ENCODE measurements around the gene TEKT5. TPM values are rescaled to one million over a fixed set of nuclear protein-coding genes. Genes with fewer than 3 reads are reported as not detected.
"Not testable (repeated sequence)": the region's sequence is repeated elsewhere in the genome, so short reads cannot be mapped to it uniquely, and the experiment has no call there.

Gene TEKT5
- total RNA-seq, 2 donors from 2014 or later, result 0.31 TPM; not detected in 1

DNA sequence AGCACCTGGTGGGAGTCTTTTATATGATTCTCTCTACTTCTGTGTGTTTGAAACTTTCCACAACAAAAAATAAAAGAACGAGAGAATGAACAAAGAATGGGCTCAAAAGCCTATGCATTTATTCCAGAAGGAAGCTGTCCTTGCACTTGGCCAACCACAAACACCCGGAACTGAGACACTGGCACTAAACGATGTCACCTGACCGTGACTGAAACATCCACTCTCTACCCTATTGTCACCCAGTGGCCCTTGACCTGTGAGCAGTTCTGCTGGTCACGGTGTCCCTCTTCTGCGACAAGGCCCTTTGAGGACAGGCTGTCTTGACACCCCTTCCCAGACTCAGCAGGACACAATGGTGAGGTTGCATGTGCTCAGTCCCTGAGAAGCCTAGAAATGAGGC lies 56.6 kb downstream of the TEKT5 start:
- Mint-ChIP-seq H3K27ac (no peak overlapping the region), H3K4me3 (no peak overlapping the region), H3K4me1 (peaks cover 11% of the 10 kb centered on the region), H3K27me3 (ENCODE audit: insufficient read depth) (peaks cover 56% of the 10 kb centered on the region), H3K36me3 (ENCODE audit: low read depth) (no peaks in the 10 kb centered on the region), H3K9me3 (peaks cover 7% of the 10 kb centered on the region)
- 95 to 96% methylated on average over 5 to 6 of the region's 6 CpGs for WGBS, 2 experiments (ENCODE audit: insufficient coverage in 1 of 2, insufficient read length in 1 of 2)
- no peak for DNase-seq
- no peak overlapping the region for H3K27ac ChIP-seq (ENCODE audit: low read depth, low read length)
- H3K36me3 ChIP-seq (ENCODE audit: control insufficient read depth, insufficient read depth, low read length), result no peaks in the 10 kb centered on the region
- no peak overlapping the region for H3K4me3 ChIP-seq (ENCODE audit: low read length)
- H3K9me3 ChIP-seq (ENCODE audit: control insufficient read depth, low read length), result peaks cover 9% of the 10 kb centered on the region
- peaks cover 48% of the 10 kb centered on the region for H3K27me3 ChIP-seq (ENCODE audit: control insufficient read depth, insufficient read depth, low read length, poor library complexity, severe bottlenecking)
- H3K4me1 ChIP-seq (ENCODE audit: control insufficient read depth, insufficient read depth, low read length), result no peaks in the 10 kb centered on the region
- no peak overlapping the region for H3K9ac ChIP-seq (ENCODE audit: extremely low read depth, low read length, poor library complexity, severe bottlenecking)
- TF ChIP-seq, protein P1, sequence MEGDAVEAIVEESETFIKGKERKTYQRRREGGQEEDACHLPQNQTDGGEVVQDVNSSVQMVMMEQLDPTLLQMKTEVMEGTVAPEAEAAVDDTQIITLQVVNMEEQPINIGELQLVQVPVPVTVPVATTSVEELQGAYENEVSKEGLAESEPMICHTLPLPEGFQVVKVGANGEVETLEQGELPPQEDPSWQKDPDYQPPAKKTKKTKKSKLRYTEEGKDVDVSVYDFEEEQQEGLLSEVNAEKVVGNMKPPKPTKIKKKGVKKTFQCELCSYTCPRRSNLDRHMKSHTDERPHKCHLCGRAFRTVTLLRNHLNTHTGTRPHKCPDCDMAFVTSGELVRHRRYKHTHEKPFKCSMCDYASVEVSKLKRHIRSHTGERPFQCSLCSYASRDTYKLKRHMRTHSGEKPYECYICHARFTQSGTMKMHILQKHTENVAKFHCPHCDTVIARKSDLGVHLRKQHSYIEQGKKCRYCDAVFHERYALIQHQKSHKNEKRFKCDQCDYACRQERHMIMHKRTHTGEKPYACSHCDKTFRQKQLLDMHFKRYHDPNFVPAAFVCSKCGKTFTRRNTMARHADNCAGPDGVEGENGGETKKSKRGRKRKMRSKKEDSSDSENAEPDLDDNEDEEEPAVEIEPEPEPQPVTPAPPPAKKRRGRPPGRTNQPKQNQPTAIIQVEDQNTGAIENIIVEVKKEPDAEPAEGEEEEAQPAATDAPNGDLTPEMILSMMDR (conservative IDR thresholded peaks at IDR 0.05), result no peak

DNA sequence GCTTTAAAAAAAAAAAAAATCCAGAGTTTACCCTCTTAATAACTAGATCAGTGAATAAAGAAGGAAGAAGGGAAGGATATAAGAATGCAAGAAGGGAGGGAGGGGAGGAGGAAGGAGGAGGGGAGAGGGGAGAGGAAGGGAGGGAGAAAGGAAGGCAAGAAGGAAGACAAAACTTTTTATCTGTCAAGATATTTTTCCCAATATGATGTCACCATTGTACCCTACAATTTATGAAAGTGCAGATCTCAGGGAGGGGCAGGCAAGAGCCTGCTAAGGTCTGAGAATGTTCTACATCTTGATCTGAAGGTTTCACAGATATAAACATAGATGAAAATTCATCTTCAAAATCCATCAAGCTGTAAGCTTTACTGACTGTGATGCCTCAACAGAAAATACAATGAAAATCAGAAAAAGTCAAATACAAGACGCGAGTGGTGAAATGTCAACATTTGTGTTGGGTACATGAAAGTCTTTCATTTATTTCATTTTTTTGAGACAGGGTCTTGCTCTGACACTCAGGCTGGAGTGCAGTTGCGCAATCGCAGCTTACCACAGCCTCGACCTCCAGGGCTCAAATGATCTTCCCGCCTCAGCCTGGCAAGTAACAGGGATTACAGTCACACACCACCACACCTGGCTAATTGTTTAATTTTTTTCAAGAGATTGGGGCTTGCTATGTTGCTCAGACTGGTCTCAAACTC lies 57.2 kb downstream of the TEKT5 start:
- Histone ChIP-seq H3K36me3 (ENCODE audit: control insufficient read depth, insufficient read depth, low read length) (no peaks in the 10 kb centered on the region), H3K4me3 (ENCODE audit: low read length) (no peak overlapping the region), H3K9me3 (ENCODE audit: control insufficient read depth, low read length) (peaks cover 9% of the 10 kb centered on the region), H3K9ac (ENCODE audit: extremely low read depth, low read length, poor library complexity, severe bottlenecking) (no peak overlapping the region), H3K4me1 (ENCODE audit: control insufficient read depth, insufficient read depth, low read length) (no peaks in the 10 kb centered on the region), H3K27me3 (ENCODE audit: control insufficient read depth, insufficient read depth, low read length, poor library complexity, severe bottlenecking) (peaks cover 55% of the 10 kb centered on the region), H3K27ac (ENCODE audit: low read depth, low read length) (no peak overlapping the region)
- Mint-ChIP-seq H3K4me3 (no peak overlapping the region), H3K9me3 (peaks cover 7% of the 10 kb centered on the region), H3K27ac (no peak overlapping the region), H3K36me3 (ENCODE audit: low read depth) (no peaks in the 10 kb centered on the region), H3K4me1 (peaks cover 8% of the 10 kb centered on the region), H3K27me3 (ENCODE audit: insufficient read depth) (peaks cover 62% of the 10 kb centered on the region)
- WGBS, 2 experiments (ENCODE audit: insufficient coverage in 1 of 2, insufficient read length in 1 of 2), result 43 to 74% methylated on average over 2 to 6 of the region's 6 CpGs
- no peak for DNase-seq
- TF ChIP-seq, protein P1 (conservative IDR thresholded peaks at IDR 0.05), result no peak

DNA sequence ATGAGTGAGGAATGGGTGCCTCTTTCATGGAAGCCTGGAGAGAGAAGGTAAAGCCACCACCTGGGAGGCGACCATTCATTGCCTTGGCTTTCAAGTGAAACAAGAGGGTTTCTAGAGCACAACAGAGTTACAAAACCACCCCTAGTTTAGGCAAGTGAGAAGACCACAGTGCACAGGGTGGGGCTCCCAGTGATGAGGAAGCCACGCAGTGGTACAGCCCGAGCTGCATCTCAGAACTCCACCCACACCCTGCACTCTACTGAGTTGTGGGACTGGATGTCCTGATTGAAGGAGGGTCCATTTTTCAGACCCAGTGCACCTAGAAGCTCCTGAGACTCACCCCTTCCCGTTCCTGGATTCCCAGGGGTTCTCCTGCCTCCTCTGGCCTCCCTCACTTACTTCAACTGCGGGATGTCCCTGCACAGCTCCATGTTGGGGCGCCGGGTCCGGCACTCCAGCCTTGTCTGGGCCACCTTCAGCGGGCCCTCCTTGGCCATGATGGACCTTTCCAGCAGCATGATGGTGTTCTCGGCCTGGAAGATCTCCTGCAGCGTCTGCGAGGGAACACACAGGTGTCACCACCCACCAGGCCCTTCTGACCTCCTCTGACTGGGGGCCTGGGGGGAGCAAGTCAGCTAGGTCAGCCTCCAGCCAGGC lies 59.2 kb downstream of the TEKT5 start:
- H3K4me1 Mint-ChIP-seq, result peaks cover 3% of the 10 kb centered on the region
- H3K27ac Mint-ChIP-seq, result no peak overlapping the region
- H3K36me3 ChIP-seq (ENCODE audit: control insufficient read depth, insufficient read depth, low read length), result no peaks in the 10 kb centered on the region
- no peaks in the 10 kb centered on the region for H3K36me3 Mint-ChIP-seq (ENCODE audit: low read depth)
- peaks cover 7% of the 10 kb centered on the region for H3K9me3 Mint-ChIP-seq
- H3K9me3 ChIP-seq (ENCODE audit: control insufficient read depth, low read length), result no peaks in the 10 kb centered on the region
- 93 to 96% methylated on average over 11 to 12 of the region's 12 CpGs for WGBS, 2 experiments (ENCODE audit: insufficient coverage in 1 of 2, insufficient read length in 1 of 2)
- no peak overlapping the region for H3K4me3 ChIP-seq (ENCODE audit: low read length)
- H3K27me3 ChIP-seq (ENCODE audit: control insufficient read depth, insufficient read depth, low read length, poor library complexity, severe bottlenecking), result peaks cover 63% of the 10 kb centered on the region
- no peak overlapping the region for H3K4me3 Mint-ChIP-seq
- H3K9ac ChIP-seq (ENCODE audit: extremely low read depth, low read length, poor library complexity, severe bottlenecking), result no peak overlapping the region
- H3K27me3 Mint-ChIP-seq (ENCODE audit: insufficient read depth), result peaks cover 73% of the 10 kb centered on the region
- no peak for DNase-seq
- no peak overlapping the region for H3K27ac ChIP-seq (ENCODE audit: low read depth, low read length)
- TF ChIP-seq, protein P1 (conservative IDR thresholded peaks at IDR 0.05), result no peak
- H3K4me1 ChIP-seq (ENCODE audit: control insufficient read depth, insufficient read depth, low read length), result no peaks in the 10 kb centered on the region

DNA sequence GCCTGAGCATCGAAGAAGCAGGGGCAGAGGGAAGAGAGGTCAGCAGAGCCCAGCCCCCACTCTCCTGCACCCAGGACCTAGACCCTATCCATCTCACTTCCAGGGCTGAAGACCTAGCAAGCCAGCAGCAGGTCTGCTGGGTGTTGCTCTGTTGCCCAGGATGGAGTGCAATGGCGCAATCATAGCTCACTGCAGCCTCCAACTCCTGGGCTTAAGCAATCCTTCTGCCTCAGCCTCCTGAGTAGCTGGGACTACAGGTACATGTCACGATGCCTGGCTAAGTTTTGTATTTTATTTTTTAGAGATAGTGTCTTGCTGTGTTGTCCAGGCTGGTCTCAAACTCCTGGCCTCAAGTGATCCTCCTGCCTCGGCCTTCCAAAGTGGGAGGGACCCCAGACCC lies 61.3 kb downstream of the TEKT5 start:
- H3K27me3 Mint-ChIP-seq (ENCODE audit: insufficient read depth), result peaks cover 55% of the 10 kb centered on the region
- not testable (repeated sequence) for H3K9ac ChIP-seq (ENCODE audit: extremely low read depth, low read length, poor library complexity, severe bottlenecking); H3K36me3 ChIP-seq (ENCODE audit: control insufficient read depth, insufficient read depth, low read length); H3K4me1 ChIP-seq (ENCODE audit: control insufficient read depth, insufficient read depth, low read length); H3K27ac ChIP-seq (ENCODE audit: low read depth, low read length); H3K9me3 Mint-ChIP-seq; H3K4me1 Mint-ChIP-seq; H3K36me3 Mint-ChIP-seq (ENCODE audit: low read depth); H3K4me3 Mint-ChIP-seq; DNase-seq; H3K9me3 ChIP-seq (ENCODE audit: control insufficient read depth, low read length); H3K27ac Mint-ChIP-seq; H3K4me3 ChIP-seq (ENCODE audit: low read length)
- H3K27me3 ChIP-seq (ENCODE audit: control insufficient read depth, insufficient read depth, low read length, poor library complexity, severe bottlenecking), result peaks cover 47% of the 10 kb centered on the region
- 33 to 88% methylated on average over 1 to 4 of the region's 4 CpGs for WGBS, 2 experiments (ENCODE audit: insufficient coverage in 1 of 2, insufficient read length in 1 of 2)

Data from endodermal cell (in vitro differentiated cells).